ENCODE measurements around the gene PARVB.
"Not testable (repeated sequence)": the region's sequence is repeated elsewhere in the genome, so short reads cannot be mapped to it uniquely, and the experiment has no call there.

DNA sequence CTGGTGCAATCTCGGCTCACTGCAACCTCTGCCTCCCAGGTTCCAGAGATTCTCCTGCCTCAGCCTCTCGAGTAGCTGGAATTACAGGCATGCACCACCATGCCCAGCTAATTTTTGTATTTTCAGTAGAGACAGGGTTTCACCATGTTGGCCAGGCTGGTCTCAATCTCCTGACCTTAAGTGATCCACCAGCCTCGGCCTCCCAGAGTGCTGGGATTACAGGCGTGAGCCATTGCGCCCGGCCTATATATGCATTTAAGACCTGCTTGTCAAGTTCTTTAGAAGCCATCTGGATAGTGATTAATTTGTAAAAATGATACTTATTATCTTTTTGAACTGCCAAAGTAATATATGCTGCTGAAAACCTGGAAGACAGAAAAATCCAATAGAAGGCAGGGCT, 86.6 kb downstream of the PARVB start:
- TF ChIP-seq POLR2A (IDR thresholded peaks at IDR 0.05; ENCODE audit: low read length); GATA1 (IDR thresholded peaks at IDR 0.05; ENCODE audit: low read depth, low read length): not testable (repeated sequence)

Measured in erythroblast (primary cell).